NCI-H2227 (cell line): ENCODE results near the gene CRADD.
A peak's percentile ranks its signal among the peaks of the same experiment; 100 is the strongest.
"Not testable (repeated sequence)": the region's sequence is repeated elsewhere in the genome, so short reads cannot be mapped to it uniquely, and the experiment has no call there.

ENCODE experiments used
- DNase-seq: peaks from one replicate; lab custom pipeline; 2025; ENCODE audit not compliant: unreplicated experiment; lab: John Stamatoyannopoulos, UW

Gene CRADD

GRCh38 chr12:93734784-93735183, 57.6 kb downstream of the CRADD start:
- DNase-seq = peak; percentile 50

DNA sequence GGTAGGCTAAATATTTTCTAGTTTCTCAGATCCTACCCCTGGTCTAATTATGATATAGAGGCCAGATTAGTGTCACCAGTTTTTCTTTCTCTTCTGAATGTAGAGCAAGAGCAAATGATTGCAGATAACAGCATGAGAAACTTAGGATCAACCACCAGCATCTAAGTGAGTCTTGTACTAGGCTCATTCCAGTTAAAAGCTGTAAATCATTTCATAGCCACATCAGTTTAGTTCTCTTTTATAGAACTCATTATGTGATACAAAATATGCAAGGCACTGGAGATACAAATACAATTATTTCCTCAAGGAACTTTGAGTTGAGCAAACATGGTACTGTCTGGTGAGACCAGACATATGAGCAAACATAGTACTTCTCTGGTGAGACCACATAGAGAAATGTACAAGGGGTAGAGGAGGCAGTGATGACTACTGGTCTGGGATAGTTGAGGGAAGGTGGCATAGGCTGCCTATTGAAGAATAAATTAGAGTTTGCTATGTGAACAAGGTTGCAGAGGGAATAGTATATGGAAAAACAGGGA, 59.5 kb downstream of the CRADD start:
- no peak for DNase-seq

GRCh38 chr12:93737457-93738198, 60.5 kb downstream of the CRADD start:
- peak; percentile 42 for DNase-seq

GRCh38 chr12:93738199-93739058, 61.3 kb downstream of the CRADD start:
- DNase-seq = no peak

- peak; percentile 47 for DNase-seq
These were observed 63.6 kb downstream of the CRADD start for GRCh38 chr12:93740751-93741150.

GRCh38 chr12:93741659-93742109, 64.5 kb downstream of the CRADD start:
- DNase-seq = peak; percentile 75

GRCh38 chr12:93742110-93742934, 65.1 kb downstream of the CRADD start:
- DNase-seq = peak; percentile 84

DNA sequence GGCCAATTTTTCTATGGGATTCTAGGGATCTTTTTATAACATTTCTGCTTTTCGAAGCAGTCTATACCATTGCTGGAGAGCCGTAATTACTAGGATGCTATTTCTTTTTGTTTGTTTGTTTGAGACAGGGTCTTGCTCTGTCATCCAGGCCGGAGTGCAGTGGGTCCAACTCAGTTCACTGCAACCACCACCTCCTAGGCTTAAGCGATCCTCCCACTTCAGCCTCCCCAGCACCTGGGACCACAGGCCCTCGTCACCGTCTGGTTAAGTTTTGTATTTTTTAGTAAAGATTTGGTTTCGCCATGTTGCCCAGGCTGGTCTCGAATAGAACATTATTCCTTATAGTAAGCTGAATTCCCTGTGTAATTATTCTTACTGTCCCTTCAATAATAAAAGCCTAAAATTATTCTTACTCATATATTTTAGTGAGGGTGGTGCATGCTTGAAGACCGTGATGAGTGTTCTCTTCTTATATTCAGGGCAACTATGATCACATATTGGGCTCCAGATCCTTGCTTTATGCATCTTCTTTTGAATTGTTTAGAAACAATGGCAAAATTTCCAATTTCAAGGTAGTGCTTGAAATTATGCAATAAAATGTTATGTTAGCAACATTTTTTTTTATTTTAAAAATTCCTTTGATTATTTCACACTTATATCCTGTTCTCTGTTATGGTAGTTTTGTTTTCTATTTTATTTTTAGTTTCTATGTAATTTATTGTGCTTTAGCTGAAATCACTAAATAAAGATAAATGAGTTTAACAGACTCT, 66.2 kb downstream of the CRADD start:
- peak; percentile 52 for DNase-seq

GRCh38 chr12:93743999-93744689, 67.0 kb downstream of the CRADD start:
- no peak for DNase-seq

DNA sequence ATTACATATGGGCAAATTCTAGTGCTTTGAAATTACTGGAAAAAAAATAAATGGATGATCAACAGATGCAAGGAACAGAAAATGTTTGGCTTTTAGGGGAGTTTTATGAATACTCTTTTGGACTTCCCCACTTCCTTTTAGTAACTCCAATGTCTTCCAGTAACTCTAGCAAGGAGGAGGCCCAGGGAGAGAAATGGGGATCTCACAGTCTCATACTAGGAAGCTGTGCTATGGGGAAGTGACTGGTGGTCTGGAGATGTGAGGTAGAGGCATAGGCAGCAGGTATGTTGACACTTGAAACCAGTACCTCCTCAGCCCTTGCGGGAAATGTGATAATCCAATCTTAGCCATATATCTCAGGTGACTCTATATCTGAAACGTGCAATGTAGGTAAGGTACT, 68.1 kb downstream of the CRADD start:
- DNase-seq = no peak

- no peak for DNase-seq
These were observed 69.5 kb downstream of the CRADD start for GRCh38 chr12:93746572-93747168.

DNA sequence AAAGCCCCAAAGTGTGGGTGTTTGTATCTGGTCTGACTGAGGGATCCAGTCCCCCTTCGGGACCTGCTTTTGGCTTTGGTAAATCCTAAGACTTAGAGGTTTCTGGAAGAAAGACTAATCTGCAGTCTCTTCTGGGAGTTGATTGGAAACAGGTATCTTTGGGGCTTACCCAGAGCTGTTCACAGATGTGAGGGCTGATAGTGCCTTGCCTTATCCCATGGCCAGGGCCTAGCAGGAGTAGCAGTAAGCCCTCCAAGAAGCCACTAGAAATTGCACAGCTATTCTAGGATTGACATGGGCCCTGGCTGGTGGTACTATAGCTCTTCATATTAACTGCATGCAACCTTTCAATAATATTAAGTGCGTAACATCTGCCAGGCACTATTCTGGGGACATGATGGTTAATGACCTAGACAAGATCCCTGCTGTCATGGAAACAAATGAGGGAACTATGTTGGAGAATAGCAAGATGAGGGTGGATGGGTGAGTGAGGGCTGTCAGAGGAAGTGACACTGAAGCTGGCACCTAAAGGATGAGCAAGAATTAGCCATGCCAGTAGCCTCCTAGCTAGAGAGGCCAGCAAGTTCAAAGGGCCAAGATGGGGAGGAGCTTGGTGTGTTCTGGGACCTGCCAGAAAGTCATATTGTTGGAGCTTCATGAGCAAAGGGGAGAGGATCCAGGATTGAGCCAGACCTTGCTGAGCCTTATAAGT, 71.7 kb downstream of the CRADD start:
- DNase-seq = peak; percentile 49

DNA sequence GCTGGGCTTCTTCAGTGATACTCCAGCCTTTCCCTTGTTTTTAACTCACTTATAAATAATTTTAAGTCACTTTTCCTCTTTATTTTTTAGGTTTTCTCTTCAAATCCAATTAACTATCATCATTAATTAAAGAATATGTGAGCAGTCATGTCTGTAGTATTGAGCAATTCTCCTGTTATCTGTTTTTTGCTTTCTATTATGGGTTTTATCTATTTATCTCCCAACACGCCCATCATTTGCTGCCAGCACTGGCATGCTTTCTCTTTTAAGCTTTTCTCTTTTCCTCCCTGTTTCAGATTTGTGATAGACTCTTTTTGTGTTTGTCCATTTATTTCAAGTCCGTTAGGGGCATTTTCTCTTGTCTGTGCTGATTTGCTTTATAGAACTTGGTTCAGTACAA, 72.3 kb downstream of the CRADD start:
- no peak for DNase-seq

DNA sequence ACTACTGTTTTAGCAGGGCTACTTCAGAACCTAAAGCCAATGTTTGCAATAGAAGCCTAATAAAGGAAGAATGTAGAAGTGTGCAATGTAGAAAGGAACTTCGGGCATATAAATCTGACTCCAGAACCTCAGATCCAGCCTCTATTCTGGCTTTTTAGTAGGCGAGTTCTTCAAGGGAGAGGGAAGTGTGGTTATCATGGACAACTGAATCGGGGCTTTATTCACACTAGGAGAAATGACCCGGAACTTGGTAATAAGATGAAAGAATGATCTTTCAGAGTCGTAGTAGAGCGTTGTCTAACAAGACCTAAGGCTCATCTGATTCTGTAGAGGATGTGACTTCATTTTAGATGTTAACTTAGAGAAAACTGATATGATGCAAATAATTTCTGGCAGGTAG, 72.9 kb downstream of the CRADD start:
- no peak for DNase-seq

GRCh38 chr12:93751864-93752610, 74.9 kb downstream of the CRADD start:
- DNase-seq = no peak

DNA sequence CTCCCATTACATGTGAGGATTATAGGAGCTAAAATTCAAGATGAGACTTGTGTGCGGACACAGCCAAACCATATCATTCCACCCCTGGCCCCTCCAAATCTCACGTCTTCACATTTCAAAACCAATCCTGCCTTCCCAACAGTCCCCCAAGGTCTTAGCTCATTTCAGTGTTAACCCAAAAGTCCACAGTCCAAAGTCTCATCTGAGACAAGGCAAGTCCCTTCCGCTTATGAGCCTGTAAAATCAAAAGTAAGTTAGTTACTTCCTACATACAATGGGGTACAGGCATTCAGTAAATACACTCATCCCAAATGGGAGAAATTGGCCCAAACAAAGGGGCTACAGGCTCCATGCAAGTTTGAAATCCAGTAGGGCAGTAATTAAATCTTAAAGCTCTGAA, 76.1 kb downstream of the CRADD start:
- no peak for DNase-seq

- DNase-seq = no peak
These were observed 76.8 kb downstream of the CRADD start for GRCh38 chr12:93753838-93754429.

DNA sequence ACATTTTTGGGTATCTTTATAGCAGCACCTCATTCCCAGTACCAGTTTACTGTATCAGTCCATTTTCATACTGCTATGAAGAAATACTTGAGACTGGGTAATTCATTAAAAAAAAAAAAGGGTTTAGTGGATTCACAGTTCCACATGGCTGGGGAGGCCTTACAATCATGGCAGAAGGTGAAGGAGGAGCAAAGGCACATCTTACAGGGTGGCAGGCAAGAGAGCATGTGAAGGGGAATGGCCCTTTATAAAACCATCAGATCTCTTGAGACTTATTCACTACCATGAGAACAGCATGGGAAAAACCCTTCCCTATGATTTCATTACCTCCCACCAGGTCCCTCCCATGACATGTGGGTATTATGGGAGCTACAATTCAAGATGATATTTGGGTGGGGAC, 77.7 kb downstream of the CRADD start:
- DNase-seq = not testable (repeated sequence)
